Measurements from ENCODE around the gene TEKT5.

DNA sequence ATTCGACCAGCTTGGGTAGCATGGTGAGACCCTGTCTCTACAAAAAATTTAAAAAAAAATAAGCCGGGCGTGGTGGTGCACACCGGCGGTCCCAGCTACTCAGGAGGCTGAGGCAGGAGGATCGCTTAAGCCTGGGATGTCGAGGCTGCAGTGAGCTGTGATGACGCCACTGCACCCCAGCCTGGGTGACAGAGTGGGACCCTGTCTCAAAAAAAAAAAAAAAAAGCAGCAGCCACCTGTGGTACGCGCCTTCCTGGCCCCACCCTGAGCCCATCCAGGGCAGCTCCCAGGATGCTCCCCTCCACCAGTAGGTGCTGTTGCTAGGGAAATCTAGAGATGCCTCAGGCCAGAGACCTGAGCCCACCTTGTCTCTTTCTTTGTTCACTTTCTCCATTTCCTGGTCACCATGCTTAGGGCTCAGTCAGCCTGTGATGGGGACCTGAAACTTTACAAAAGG, 47.4 kb downstream of the TEKT5 start:
- TF ChIP-seq, protein P1, sequence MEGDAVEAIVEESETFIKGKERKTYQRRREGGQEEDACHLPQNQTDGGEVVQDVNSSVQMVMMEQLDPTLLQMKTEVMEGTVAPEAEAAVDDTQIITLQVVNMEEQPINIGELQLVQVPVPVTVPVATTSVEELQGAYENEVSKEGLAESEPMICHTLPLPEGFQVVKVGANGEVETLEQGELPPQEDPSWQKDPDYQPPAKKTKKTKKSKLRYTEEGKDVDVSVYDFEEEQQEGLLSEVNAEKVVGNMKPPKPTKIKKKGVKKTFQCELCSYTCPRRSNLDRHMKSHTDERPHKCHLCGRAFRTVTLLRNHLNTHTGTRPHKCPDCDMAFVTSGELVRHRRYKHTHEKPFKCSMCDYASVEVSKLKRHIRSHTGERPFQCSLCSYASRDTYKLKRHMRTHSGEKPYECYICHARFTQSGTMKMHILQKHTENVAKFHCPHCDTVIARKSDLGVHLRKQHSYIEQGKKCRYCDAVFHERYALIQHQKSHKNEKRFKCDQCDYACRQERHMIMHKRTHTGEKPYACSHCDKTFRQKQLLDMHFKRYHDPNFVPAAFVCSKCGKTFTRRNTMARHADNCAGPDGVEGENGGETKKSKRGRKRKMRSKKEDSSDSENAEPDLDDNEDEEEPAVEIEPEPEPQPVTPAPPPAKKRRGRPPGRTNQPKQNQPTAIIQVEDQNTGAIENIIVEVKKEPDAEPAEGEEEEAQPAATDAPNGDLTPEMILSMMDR (IDR thresholded peaks at IDR 0.05) = no peak
- TF ChIP-seq POLR2A (IDR thresholded peaks at IDR 0.05) = no peak

All from heart left ventricle (tissue), 13 donors.